HG03280 (cell line): ENCODE results near the gene GGCT.

ENCODE experiments used
- ATAC-seq: cut with Tn5 transposase; IDR thresholded peaks from one replicate; pipeline ENCODE4 v1.9.1; 2021; ENCODE audit warnings: mild to moderate bottlenecking, moderate library complexity; ENCODE audit not compliant: unreplicated experiment

GGCT gene

GRCh38 chr7:30479202-30480120, 25.2 kb downstream of the GGCT start:
- no peak for ATAC-seq

GRCh38 chr7:30478349-30479201, 26.1 kb downstream of the GGCT start, which contains the start of gene NOD1:
Gene NOD1 (minus strand): TSS chr7:30478784. CDS start chr7:30456921, 21,863 bp downstream.
- peak; percentile 94 for ATAC-seq

- no peak for ATAC-seq
Measured at GRCh38 chr7:30476459-30477145, 28.0 kb downstream of the GGCT start.

GRCh38 chr7:30475580-30475979, 29.0 kb downstream of the GGCT start:
- no peak for ATAC-seq

GRCh38 chr7:30474893-30475292, 29.7 kb downstream of the GGCT start:
- ATAC-seq: no peak

GRCh38 chr7:30474485-30474884, 30.1 kb downstream of the GGCT start:
- ATAC-seq: no peak

- ATAC-seq: no peak
Measured at GRCh38 chr7:30473903-30474302, 30.7 kb downstream of the GGCT start.

- no peak for ATAC-seq
Measured at GRCh38 chr7:30472784-30473775, 31.5 kb downstream of the GGCT start.

- ATAC-seq: no peak
Measured at GRCh38 chr7:30472081-30472783, 32.4 kb downstream of the GGCT start.

GRCh38 chr7:30471205-30471604, 33.4 kb downstream of the GGCT start:
- no peak for ATAC-seq

GRCh38 chr7:30470771-30471170, 33.9 kb downstream of the GGCT start:
- ATAC-seq: no peak

GRCh38 chr7:30470163-30470770, 34.4 kb downstream of the GGCT start:
- no peak for ATAC-seq

- ATAC-seq: no peak
Measured at GRCh38 chr7:30469303-30469702, 35.3 kb downstream of the GGCT start.

- no peak for ATAC-seq
Measured at GRCh38 chr7:30468791-30469190, 35.8 kb downstream of the GGCT start.

GRCh38 chr7:30468041-30468440, 36.6 kb downstream of the GGCT start:
- ATAC-seq: no peak

- ATAC-seq: no peak
Measured at GRCh38 chr7:30467271-30467670, 37.4 kb downstream of the GGCT start.

- ATAC-seq: no peak
Measured at GRCh38 chr7:30466266-30466665, 38.4 kb downstream of the GGCT start.

- ATAC-seq: no peak
Measured at GRCh38 chr7:30465811-30466180, 38.8 kb downstream of the GGCT start.
